Thoracic aorta (tissue), 2 donors: Measurements from ENCODE around the gene FLRT2. TPM values are rescaled to one million over a fixed set of nuclear protein-coding genes. Genes with fewer than 3 reads are reported as not detected.

Experiments used
- ATAC-seq: fragments of 150-250 bp; one replicate; pipeline ENCODE4 v1.8.0; 2017; ENCODE audit warnings: low read depth; ENCODE audit not compliant: insufficient number of reproducible peaks, low FRiP score
- DNase-seq: peaks from one replicate; pipeline ENCODE4 v3.0.0-alpha.2; 2020; ENCODE audit warnings: low spot score
- H3K27ac ChIP-seq, 2 donors: fragments of 200-600 bp; sonication (generic); 1 replicate in 1 of 2; 2 replicates in 1 of 2; pipeline ENCODE4 v1.5.1; 2016; ENCODE audit warnings: mild to moderate bottlenecking in 2 of 2, moderate library complexity in 2 of 2
- H3K27me3 ChIP-seq: fragments of 200-600 bp; sonication (generic); replicated peaks from 2 replicates; pipeline ENCODE4 v1.6.0; 2016; ENCODE audit warnings: mild to moderate bottlenecking; ENCODE audit not compliant: insufficient read depth
- H3K36me3 ChIP-seq: fragments of 200-600 bp; sonication (generic); one replicate; pipeline ENCODE4 v1.5.1; 2016
- H3K4me1 ChIP-seq, 2 donors: fragments of 200-600 bp; sonication (generic); 1 replicate in 1 of 2; 2 replicates in 1 of 2; pipeline versions ENCODE4 v1.5.1 to v1.6.0; 2016; ENCODE audit warnings: low read depth in 2 of 2, mild to moderate bottlenecking in 1 of 2; ENCODE audit not compliant: control insufficient read depth in 1 of 2
- H3K4me3 ChIP-seq: fragments of 200-600 bp; sonication (generic); 2 replicates; pipeline ENCODE4 v1.5.1; 2016; ENCODE audit warnings: mild to moderate bottlenecking
- H3K9me3 ChIP-seq: fragments of 200-600 bp; sonication (generic); 2 replicates; pipeline ENCODE4 v1.5.1; 2016
- CTCF ChIP-seq: fragments of 200-600 bp; sonication (generic); IDR thresholded peaks from one replicate; pipeline ENCODE4 v1.5.1; 2019; ENCODE audit warnings: antibody characterized with exemption
- total RNA-seq, 2 donors: library from RNA; depleted of rRNA; stranded (reverse); fragments of >200 nt; gene quantifications; one replicate each; pipeline versions ENCODE4 v1.1.0 to v1.2.3, GENCODE V29; 2016

Gene FLRT2
- total RNA-seq, 2 donors from 2014 or later: 20.1 to 45.4 TPM

GRCh38 chr14:85604714-85605113 lies 74.8 kb downstream of the FLRT2 start:
- ATAC-seq: peak; percentile 25
- no peaks in the 10 kb centered on the region for H3K27me3 ChIP-seq
- H3K9me3 ChIP-seq: no peaks in the 10 kb centered on the region
- H3K4me1 ChIP-seq: no peaks in the 10 kb centered on the region
- no peak for DNase-seq
- TF ChIP-seq CTCF: no peak
- H3K27ac ChIP-seq: no peak overlapping the region
- H3K4me3 ChIP-seq: no peak overlapping the region
- H3K36me3 ChIP-seq: no peaks in the 10 kb centered on the region

GRCh38 chr14:85607651-85608081 lies 77.7 kb downstream of the FLRT2 start:
- ATAC-seq: no peak
- Histone ChIP-seq H3K36me3 (no peaks in the 10 kb centered on the region), H3K9me3 (no peaks in the 10 kb centered on the region), H3K4me1 (no peaks in the 10 kb centered on the region), H3K4me3 (no peak overlapping the region), H3K27me3 (no peaks in the 10 kb centered on the region), H3K27ac (no peak overlapping the region)
- no peak for DNase-seq
- TF ChIP-seq CTCF: no peak

- H3K4me3 ChIP-seq: no peak overlapping the region
- TF ChIP-seq CTCF: no peak
- H3K36me3 ChIP-seq: no peaks in the 10 kb centered on the region
- no peak overlapping the region for H3K27ac ChIP-seq
- no peaks in the 10 kb centered on the region for H3K4me1 ChIP-seq
- no peak for DNase-seq
- no peaks in the 10 kb centered on the region for H3K9me3 ChIP-seq
- no peak for ATAC-seq
- H3K27me3 ChIP-seq: no peaks in the 10 kb centered on the region
These were observed 83.6 kb downstream of the FLRT2 start for GRCh38 chr14:85613496-85613895.

GRCh38 chr14:85616386-85616885 lies 86.5 kb downstream of the FLRT2 start:
- Histone ChIP-seq H3K36me3 (no peaks in the 10 kb centered on the region), H3K27me3 (no peaks in the 10 kb centered on the region), H3K9me3 (no peaks in the 10 kb centered on the region), H3K4me3 (no peak overlapping the region), H3K4me1 (no peaks in the 10 kb centered on the region), H3K27ac (no peak overlapping the region)
- TF ChIP-seq CTCF: no peak
- DNase-seq (no peak), ATAC-seq (no peak)

GRCh38 chr14:85616886-85617285 lies 86.9 kb downstream of the FLRT2 start:
- no peaks in the 10 kb centered on the region for H3K9me3 ChIP-seq
- ATAC-seq: no peak
- no peaks in the 10 kb centered on the region for H3K36me3 ChIP-seq
- no peak overlapping the region for H3K4me3 ChIP-seq
- no peak overlapping the region for H3K27ac ChIP-seq
- no peaks in the 10 kb centered on the region for H3K4me1 ChIP-seq
- DNase-seq: no peak
- no peaks in the 10 kb centered on the region for H3K27me3 ChIP-seq
- no peak for TF ChIP-seq CTCF
